HCT116 (cell line): ENCODE results near the gene GIT1. TPM values are rescaled to one million over a fixed set of nuclear protein-coding genes. Genes with fewer than 3 reads are reported as not detected.

Source experiments
- ATAC-seq: fragments of 200-7000 bp; cut with Tn5 transposase; 2 replicates; pipeline ENCODE4 v1.9.1; 2020; ENCODE audit warnings: mild to moderate bottlenecking, moderate library complexity
- BruUV-seq: library from RNA; stranded (reverse); fragments of 400-500 nt; replicated peaks from 2 replicates; lab custom pipeline; 2021; lab: Mats Ljungman, UMichigan
- CTCF ChIA-PET: fragments of 300-600 bp; sonication (Branson Sonifier 250); formaldehyde crosslinking; loops from one replicate; lab custom pipeline; 2021; ENCODE audit warnings: antibody characterized with exemption; lab: Charles Lee
- POLR2A ChIA-PET: fragments of 300-600, 350-600 bp; sonication (Branson Sonifier 250); formaldehyde crosslinking; loops from one replicate; lab custom pipeline; 2021; ENCODE audit warnings: antibody characterized with exemption; lab: Charles Lee
- RAD21 ChIA-PET, 2 experiments: fragments of 300-600 bp; sonication (Branson Sonifier 250); formaldehyde crosslinking; loops; one replicate each; lab custom pipeline; 2023; ENCODE audit warnings: low total read pairs in 2 of 2; ENCODE audit not compliant: uncharacterized antibody in 2 of 2, unreplicated experiment in 2 of 2, low non-redundant PET in 1 of 2; lab: Charles Lee
- DNase-seq: peaks from one replicate; pipeline ENCODE4 v3.0.0-alpha.2; 2010; ENCODE audit warnings: low read depth, low spot score
- H2AFZ ChIP-seq: fragments of 200-600 bp; shearing (Covaris generic), sonication (generic); 2 replicates; pipeline ENCODE4 v1.6.1; 2017; ENCODE audit warnings: low read depth, mixed run types, mixed read lengths, antibody characterized with exemption, low read length; ENCODE audit not compliant: poor library complexity, severe bottlenecking
- H3K27ac ChIP-seq: 2 replicates; pipeline ENCODE4 v1.5.1; 2012; ENCODE audit warnings: low read depth, low read length
- H3K27me3 ChIP-seq: fragments of 200-600 bp; sonication (generic); 2 replicates; pipeline ENCODE4 v1.6.1; 2016; ENCODE audit warnings: mixed run types, low read length, mixed read lengths; ENCODE audit not compliant: insufficient read depth
- H3K36me3 ChIP-seq, 2 experiments: fragments of 200-500 bp in 1 of 2; fragments of 200-600 bp in 1 of 2; sonication (Bioruptor generic) in 1 of 2; sonication (generic) in 1 of 2; 2 replicates each; pipeline versions ENCODE4 v1.5.1 to v1.6.1; 2014 to 2016; ENCODE audit warnings: low read length in 2 of 2, inconsistent platforms in 1 of 2, mixed read lengths in 1 of 2, mixed run types in 1 of 2; ENCODE audit not compliant: insufficient read depth in 2 of 2, control insufficient read depth in 1 of 2
- H3K4me1 ChIP-seq, 2 experiments: fragments of 200-600 bp in 1 of 2; sonication (generic) in 1 of 2; 2 replicates each; pipeline versions ENCODE4 v1.5.1 to v1.6.1; 2012 to 2017; ENCODE audit warnings: low read length in 2 of 2, inconsistent platforms in 1 of 2, mild to moderate bottlenecking in 1 of 2, mixed read lengths in 1 of 2, mixed run types in 1 of 2, moderate library complexity in 1 of 2; ENCODE audit not compliant: insufficient read depth in 2 of 2, control insufficient read depth in 1 of 2
- H3K4me2 ChIP-seq: fragments of 200-600 bp; sonication (generic); 2 replicates; pipeline ENCODE4 v1.6.1; 2017; ENCODE audit warnings: mixed run types, low read length, mixed read lengths
- H3K4me3 ChIP-seq, 2 experiments: fragments of 200-600 bp in 1 of 2; sonication (generic) in 1 of 2; replicated peaks in 1 of 2; 2 replicates each; pipeline ENCODE4 v1.5.1; 2011 to 2016; ENCODE audit warnings: low read length in 2 of 2, control low read depth in 1 of 2, low read depth in 1 of 2, mild to moderate bottlenecking in 1 of 2, mixed read lengths in 1 of 2, mixed run types in 1 of 2
- H3K79me2 ChIP-seq: fragments of 200-600 bp; sonication (generic); 2 replicates; pipeline ENCODE4 v1.6.1; 2017; ENCODE audit warnings: mild to moderate bottlenecking, mixed run types, low read length, moderate library complexity, mixed read lengths; ENCODE audit not compliant: insufficient read depth
- H3K9ac ChIP-seq: fragments of 200-600 bp; sonication (generic); 2 replicates; pipeline ENCODE4 v1.6.1; 2016; ENCODE audit warnings: low read length, mixed read lengths
- H3K9me2 ChIP-seq: fragments of 200-600 bp; sonication (generic), shearing (Covaris generic); 2 replicates; pipeline ENCODE4 v1.6.1; 2017; ENCODE audit warnings: mixed run types, mild to moderate bottlenecking, moderate library complexity; ENCODE audit not compliant: insufficient read depth
- H3K9me3 ChIP-seq, 2 experiments: fragments of 200-500 bp in 1 of 2; fragments of 200-600 bp in 1 of 2; sonication (Bioruptor generic) in 1 of 2; sonication (generic) in 1 of 2; 2 replicates each; pipeline ENCODE4 v1.6.1; 2014 to 2017; ENCODE audit warnings: low read length in 2 of 2, mixed read lengths in 2 of 2, inconsistent platforms in 1 of 2, low read depth in 1 of 2, mild to moderate bottlenecking in 1 of 2, mixed run types in 1 of 2, moderate library complexity in 1 of 2; ENCODE audit not compliant: control insufficient read depth in 1 of 2, insufficient read depth in 1 of 2
- H4K20me1 ChIP-seq: fragments of 200-600 bp; sonication (generic), shearing (Covaris generic); 2 replicates; pipeline ENCODE4 v1.6.1; 2017; ENCODE audit warnings: mixed run types, mild to moderate bottlenecking, moderate library complexity; ENCODE audit not compliant: insufficient read depth
- CEBPB ChIP-seq: IDR thresholded peaks from 2 replicates; pipeline ENCODE4 v1.6.1; 2012; ENCODE audit warnings: low read depth
- RAD21 ChIP-seq: IDR thresholded peaks from 2 replicates; pipeline ENCODE4 v1.6.1; 2012; ENCODE audit warnings: low read depth, mild to moderate bottlenecking
- SIN3A ChIP-seq: IDR thresholded peaks from 2 replicates; pipeline ENCODE4 v1.6.1; 2012; ENCODE audit warnings: low read depth
- intact Hi-C: fragments of 100-400 bp; cut with micrococcal nuclease; formaldehyde crosslinking; loops from 2 replicates; pipeline ENCODE4 v1.10.0; 2022
- total RNA-seq: library from RNA; stranded (reverse); gene quantifications from one replicate; pipeline ENCODE4 v1.2.1, GENCODE V29; 2021; ENCODE audit not compliant: unreplicated experiment
- TF ChIP-seq, protein P1 (sequence below), 3 experiments: fragments of 200-600 bp in 1 of 3; sonication (generic) in 1 of 3; IDR thresholded peaks in 2 of 3; conservative IDR thresholded peaks in 1 of 3; 2 replicates each; pipeline ENCODE4 v1.5.1; 2012 to 2017; ENCODE audit warnings: low read depth in 2 of 3, low read length in 2 of 3, antibody characterized with exemption in 1 of 3, borderline replicate concordance in 1 of 3, control low read depth in 1 of 3, mild to moderate bottlenecking in 1 of 3, mixed read lengths in 1 of 3, mixed run types in 1 of 3, moderate library complexity in 1 of 3; ENCODE audit not compliant: insufficient read depth in 1 of 3

The GIT1 gene
- total RNA-seq, 1 experiment from 2014 or later: 76.5 TPM

DNA sequence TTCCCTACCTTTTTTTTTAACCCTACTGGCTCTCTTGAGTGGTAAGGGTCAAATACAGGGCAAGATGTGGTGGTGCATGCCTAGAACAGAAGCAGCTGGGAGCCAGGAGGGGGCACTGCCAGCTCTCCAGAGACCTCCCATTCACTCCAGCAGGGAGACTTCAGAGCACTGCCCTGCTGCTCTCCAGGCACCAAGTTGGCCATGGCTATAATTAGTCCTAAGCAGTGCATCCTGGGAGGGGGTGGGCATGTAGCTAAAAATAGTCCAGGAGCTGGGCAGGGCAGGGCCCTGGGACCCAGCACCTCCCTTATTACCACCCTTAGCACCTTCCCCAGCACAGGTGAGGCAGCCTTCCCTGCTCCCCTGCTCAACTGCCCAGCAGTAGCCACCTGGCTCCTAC lies 29.8 kb upstream of the GIT1 start:
- Histone ChIP-seq H3K9ac (no peak overlapping the region), H4K20me1 (no peaks in the 10 kb centered on the region), H3K27me3 (no peaks in the 10 kb centered on the region), H3K4me1 (peaks cover 54 to 83% of the 10 kb centered on the region in 2 experiments), H3K36me3 (no peaks in the 10 kb centered on the region), H3K27ac (peak overlapping the region; percentile 37; the same call in 1 of the 2 replicates), H3K4me2 (peak overlapping the region; percentile 97), H3K79me2 (no peaks in the 10 kb centered on the region), H3K9me3 (no peaks in the 10 kb centered on the region), H3K9me2 (no peaks in the 10 kb centered on the region), H3K4me3 (peak overlapping the region in 1 of 2 experiments; percentile 18; a peak in 1 of 4 replicates), H2AFZ (no peak overlapping the region)
- ATAC-seq (peak; percentile 15), DNase-seq (no peak)
- TF ChIP-seq SIN3A: no peak
- TF ChIP-seq, protein P1, sequence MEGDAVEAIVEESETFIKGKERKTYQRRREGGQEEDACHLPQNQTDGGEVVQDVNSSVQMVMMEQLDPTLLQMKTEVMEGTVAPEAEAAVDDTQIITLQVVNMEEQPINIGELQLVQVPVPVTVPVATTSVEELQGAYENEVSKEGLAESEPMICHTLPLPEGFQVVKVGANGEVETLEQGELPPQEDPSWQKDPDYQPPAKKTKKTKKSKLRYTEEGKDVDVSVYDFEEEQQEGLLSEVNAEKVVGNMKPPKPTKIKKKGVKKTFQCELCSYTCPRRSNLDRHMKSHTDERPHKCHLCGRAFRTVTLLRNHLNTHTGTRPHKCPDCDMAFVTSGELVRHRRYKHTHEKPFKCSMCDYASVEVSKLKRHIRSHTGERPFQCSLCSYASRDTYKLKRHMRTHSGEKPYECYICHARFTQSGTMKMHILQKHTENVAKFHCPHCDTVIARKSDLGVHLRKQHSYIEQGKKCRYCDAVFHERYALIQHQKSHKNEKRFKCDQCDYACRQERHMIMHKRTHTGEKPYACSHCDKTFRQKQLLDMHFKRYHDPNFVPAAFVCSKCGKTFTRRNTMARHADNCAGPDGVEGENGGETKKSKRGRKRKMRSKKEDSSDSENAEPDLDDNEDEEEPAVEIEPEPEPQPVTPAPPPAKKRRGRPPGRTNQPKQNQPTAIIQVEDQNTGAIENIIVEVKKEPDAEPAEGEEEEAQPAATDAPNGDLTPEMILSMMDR (IDR thresholded peaks at IDR 0.05 in 2 of 3, conservative IDR thresholded peaks at IDR 0.05 in 1 of 3; ENCODE audit: borderline replicate concordance in 1 of 3, insufficient read depth in 1 of 3, low read depth in 2 of 3, low read length in 2 of 3): peak in 2 of 3 experiments; percentile 52 to 55; a peak in 3 of 6 replicates
- TF ChIP-seq CEBPB: no peak
- peak; percentile 56; the same call in 1 of the 2 replicates for TF ChIP-seq RAD21
- POLR2A ChIA-PET: interaction anchor here (0.5 kb wide), 1 partner anchor 189 kb away, joined by 4 read pairs; no protein-coding TSS in a partner anchor
- RAD21 ChIA-PET: interaction anchor here (0.6 to 1.5 kb wide), 3 partner anchors 20 to 115 kb away, joined by 3 to 7 read pairs (median 3); no protein-coding TSS in a partner anchor
- CTCF ChIA-PET: interaction anchor here (0.6 to 4.6 kb wide), 11 partner anchors 11 to 720 kb away, joined by 3 to 61 read pairs (median 16); partner anchors contain the start of genes ANKRD13B and SSH2
- BruUV-seq: no TSS peak
- intact Hi-C loops: no loop called here
